DND-41 (cell line): ENCODE results near the gene ESF1.

Source experiments
- ATAC-seq: fragments of 200-7000 bp; cut with Tn5 transposase; 3 replicates; pipeline ENCODE4 v1.9.1; 2021; ENCODE audit warnings: low read depth; ENCODE audit not compliant: insufficient read depth
- DNase-seq: peaks from one replicate; pipeline ENCODE4 v3.0.0-alpha.2; 2020
- H2AFZ ChIP-seq: 2 replicates; pipeline ENCODE4 v1.6.0; 2012; ENCODE audit warnings: low read depth, low read length
- H3K27ac ChIP-seq: 2 replicates; pipeline ENCODE4 v1.5.1; 2012; ENCODE audit warnings: low read length, inconsistent platforms
- H3K27me3 ChIP-seq: fragments of 200-600 bp; sonication (generic); 2 replicates; pipeline ENCODE4 v1.6.0; 2012; ENCODE audit warnings: low read length, mild to moderate bottlenecking, inconsistent platforms; ENCODE audit not compliant: insufficient read depth, poor library complexity
- H3K36me3 ChIP-seq: 2 replicates; pipeline ENCODE4 v1.5.1; 2012; ENCODE audit warnings: low read length, inconsistent platforms; ENCODE audit not compliant: insufficient read depth
- H3K4me1 ChIP-seq: 2 replicates; pipeline ENCODE4 v1.5.1; 2012; ENCODE audit warnings: mild to moderate bottlenecking, low read length; ENCODE audit not compliant: insufficient read depth
- H3K4me2 ChIP-seq: 2 replicates; pipeline ENCODE4 v1.6.0; 2012; ENCODE audit warnings: mild to moderate bottlenecking, moderate library complexity, low read length, inconsistent platforms; ENCODE audit not compliant: insufficient read depth
- H3K4me3 ChIP-seq, 2 experiments: fragments of 200-600 bp in 1 of 2; shearing (Covaris generic) in 1 of 2; 2 replicates each; pipeline ENCODE4 v1.5.1; 2012 to 2016; ENCODE audit warnings: inconsistent platforms in 2 of 2, low read length in 2 of 2, mild to moderate bottlenecking in 2 of 2, low read depth in 1 of 2, moderate library complexity in 1 of 2
- H3K79me2 ChIP-seq: 2 replicates; pipeline ENCODE4 v1.6.0; 2012; ENCODE audit warnings: low read length, inconsistent platforms; ENCODE audit not compliant: insufficient read depth
- H3K9ac ChIP-seq: 2 replicates; pipeline ENCODE4 v1.6.0; 2012; ENCODE audit warnings: low read depth, mild to moderate bottlenecking, inconsistent platforms, low read length, moderate library complexity
- H3K9me3 ChIP-seq: 2 replicates; pipeline ENCODE4 v1.5.1; 2012; ENCODE audit warnings: low read length, moderate library complexity, mild to moderate bottlenecking, inconsistent platforms; ENCODE audit not compliant: insufficient read depth, severe bottlenecking
- H4K20me1 ChIP-seq: 2 replicates; pipeline ENCODE4 v1.6.0; 2012; ENCODE audit warnings: low read length; ENCODE audit not compliant: insufficient read depth
- CTCF ChIP-seq: IDR thresholded peaks from 2 replicates; pipeline ENCODE4 v1.5.1; 2012; ENCODE audit warnings: borderline replicate concordance, low read length, moderate library complexity, mild to moderate bottlenecking; ENCODE audit not compliant: poor library complexity, severe bottlenecking; ENCODE audit errors: extremely low read depth
- EZH2 ChIP-seq: IDR thresholded peaks from 3 replicates; pipeline ENCODE4 v1.6.1; 2012; ENCODE audit warnings: borderline replicate concordance, low read depth, mild to moderate bottlenecking, moderate library complexity, low read length, inconsistent platforms; ENCODE audit not compliant: severe bottlenecking

ESF1 gene

DNA sequence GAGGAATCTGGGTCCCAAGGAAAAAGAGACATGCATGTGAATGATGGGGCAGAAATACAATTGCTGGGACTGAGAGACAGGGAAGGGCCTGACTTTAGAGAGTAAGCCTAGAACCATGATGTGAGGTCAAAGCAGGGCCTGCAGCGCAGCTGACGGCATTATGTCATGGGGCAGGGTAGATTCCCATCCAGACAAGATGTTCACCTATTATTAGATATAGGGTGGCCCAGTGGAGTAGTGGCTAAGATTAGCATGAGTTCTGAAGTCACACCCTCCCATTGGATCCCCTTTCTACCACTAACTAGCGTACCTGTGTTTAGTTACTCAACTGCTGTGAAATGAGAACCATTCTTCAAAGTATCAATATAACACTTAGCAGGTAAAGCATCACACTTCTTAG is 39.7 kb upstream of the ESF1 start:
- peaks cover 4% of the 10 kb centered on the region for H3K27me3 ChIP-seq
- no peak for TF ChIP-seq CTCF
- TF ChIP-seq EZH2 = no peak
- no peak overlapping the region for H3K4me3 ChIP-seq
- no peak overlapping the region for H3K9ac ChIP-seq
- H3K79me2 ChIP-seq = no peaks in the 10 kb centered on the region
- no peak overlapping the region for H3K4me2 ChIP-seq
- ATAC-seq (no peak), DNase-seq (no peak)
- H4K20me1 ChIP-seq = no peaks in the 10 kb centered on the region
- H3K4me1 ChIP-seq = no peaks in the 10 kb centered on the region
- no peak overlapping the region for H2AFZ ChIP-seq
- peaks cover 7% of the 10 kb centered on the region; the same call in 1 of the 2 replicates for H3K36me3 ChIP-seq
- no peak overlapping the region for H3K27ac ChIP-seq
- H3K9me3 ChIP-seq = no peaks in the 10 kb centered on the region

DNA sequence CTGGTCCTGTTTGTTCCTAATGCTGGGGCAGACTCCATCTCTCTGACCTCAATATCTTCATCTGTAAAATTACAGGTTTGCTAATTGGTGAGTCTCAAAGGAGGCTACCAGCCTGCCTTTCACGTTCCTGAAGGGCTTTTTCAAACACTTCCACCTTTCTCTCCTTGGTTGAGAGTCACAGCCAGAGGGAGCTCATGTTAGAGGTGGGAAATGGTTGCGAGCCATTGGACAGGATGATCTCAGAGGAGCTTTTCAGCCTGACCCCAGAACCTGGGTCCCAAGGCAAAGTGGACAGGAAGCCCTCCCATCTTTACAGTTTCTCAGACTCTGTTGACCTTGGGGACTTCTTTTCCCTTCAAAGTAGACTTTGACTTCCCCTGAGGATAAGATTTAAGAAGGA is 37.7 kb upstream of the ESF1 start:
- no peaks in the 10 kb centered on the region for H3K9me3 ChIP-seq
- no peak overlapping the region for H2AFZ ChIP-seq
- no peak for ATAC-seq
- H3K27ac ChIP-seq = no peak overlapping the region
- no peak for TF ChIP-seq EZH2
- peak; percentile 12 for TF ChIP-seq CTCF
- peaks cover 22% of the 10 kb centered on the region for H3K36me3 ChIP-seq
- no peaks in the 10 kb centered on the region for H3K27me3 ChIP-seq
- no peaks in the 10 kb centered on the region for H3K79me2 ChIP-seq
- no peak overlapping the region for H3K4me2 ChIP-seq
- no peaks in the 10 kb centered on the region for H3K4me1 ChIP-seq
- H3K9ac ChIP-seq = no peak overlapping the region
- no peak overlapping the region for H3K4me3 ChIP-seq
- H4K20me1 ChIP-seq = no peaks in the 10 kb centered on the region
- DNase-seq = no peak

- no peaks in the 10 kb centered on the region for H3K9me3 ChIP-seq
- H3K4me1 ChIP-seq = no peaks in the 10 kb centered on the region
- H3K27ac ChIP-seq = no peak overlapping the region
- H3K4me3 ChIP-seq = no peak overlapping the region
- H3K79me2 ChIP-seq = no peaks in the 10 kb centered on the region
- H4K20me1 ChIP-seq = no peaks in the 10 kb centered on the region
- no peak for TF ChIP-seq CTCF
- no peak for TF ChIP-seq EZH2
- no peak overlapping the region for H2AFZ ChIP-seq
- DNase-seq (no peak), ATAC-seq (0 out of 3 replicates have a peak, but pooled peaks have one; percentile 25)
- H3K27me3 ChIP-seq = no peaks in the 10 kb centered on the region
- no peak overlapping the region for H3K9ac ChIP-seq
- H3K36me3 ChIP-seq = peaks cover 28% of the 10 kb centered on the region
- no peak overlapping the region for H3K4me2 ChIP-seq
Measured at GRCh38 chr20:13821876-13822275, 37.2 kb upstream of the ESF1 start.
